Keratinocyte (primary cell): ENCODE results near the gene D2HGDH. TPM values are rescaled to one million over a fixed set of nuclear protein-coding genes. Genes with fewer than 3 reads are reported as not detected.

Experiments used
- DNase-seq: peaks from one replicate; pipeline ENCODE4 v3.0.0-alpha.2; 2011; ENCODE audit warnings: low read depth, missing footprints, low spot score
- FAIRE-seq: peaks from 2 replicates; lab custom pipeline; 2011; peaks lifted over from hg19 to GRCh38; lab: Jason Lieb, UNC
- H2AFZ ChIP-seq: 2 replicates; pipeline ENCODE4 v1.6.0; 2012; ENCODE audit warnings: low read length, control low read depth, inconsistent platforms; ENCODE audit not compliant: control insufficient read depth
- H3K27ac ChIP-seq: 2 replicates; pipeline ENCODE4 v1.5.1; 2011; ENCODE audit warnings: low read length; ENCODE audit not compliant: control insufficient read depth, insufficient read depth
- H3K27me3 ChIP-seq: 3 replicates; pipeline ENCODE4 v1.6.0; 2011; ENCODE audit warnings: low read length; ENCODE audit not compliant: control insufficient read depth, insufficient read depth; ENCODE audit errors: extremely low read depth
- H3K36me3 ChIP-seq, 2 experiments: 2 replicates in 1 of 2; 3 replicates in 1 of 2; pipeline ENCODE4 v1.5.1; 2011; ENCODE audit warnings: low read length in 2 of 2, mild to moderate bottlenecking in 1 of 2; ENCODE audit not compliant: control insufficient read depth in 2 of 2, insufficient read depth in 2 of 2; ENCODE audit errors: extremely low read depth in 1 of 2
- H3K4me1 ChIP-seq: 3 replicates; pipeline ENCODE4 v1.5.1; 2011; ENCODE audit warnings: low read length; ENCODE audit not compliant: control insufficient read depth, insufficient read depth; ENCODE audit errors: extremely low read depth
- H3K4me2 ChIP-seq: 3 replicates; pipeline ENCODE4 v1.6.0; 2011; ENCODE audit warnings: low read depth, low read length; ENCODE audit not compliant: control insufficient read depth, insufficient read depth; ENCODE audit errors: extremely low read depth
- H3K4me3 ChIP-seq, 3 experiments: fragments of 200-600 bp in 1 of 3; sonication (generic) in 1 of 3; 2 replicates in 2 of 3; 3 replicates in 1 of 3; pipeline ENCODE4 v1.5.1; 2011 to 2016; ENCODE audit warnings: low read length in 3 of 3, mild to moderate bottlenecking in 3 of 3, control low read depth in 2 of 3, inconsistent platforms in 1 of 3, low read depth in 1 of 3, mixed read lengths in 1 of 3, mixed run types in 1 of 3, moderate library complexity in 1 of 3; ENCODE audit not compliant: control insufficient read depth in 2 of 3, insufficient read depth in 2 of 3; ENCODE audit errors: extremely low read depth in 1 of 3
- H3K79me2 ChIP-seq: 2 replicates; pipeline ENCODE4 v1.6.0; 2012; ENCODE audit warnings: low read length; ENCODE audit not compliant: control insufficient read depth, insufficient read depth
- H3K9ac ChIP-seq: 3 replicates; pipeline ENCODE4 v1.6.0; 2011; ENCODE audit warnings: low read length; ENCODE audit not compliant: control insufficient read depth, insufficient read depth; ENCODE audit errors: extremely low read depth
- H3K9me1 ChIP-seq: 3 replicates; pipeline ENCODE4 v1.6.0; 2011; ENCODE audit warnings: low read length; ENCODE audit not compliant: control insufficient read depth, insufficient read depth; ENCODE audit errors: extremely low read depth
- H3K9me3 ChIP-seq: 2 replicates; pipeline ENCODE4 v1.5.1; 2012; ENCODE audit warnings: low read depth, low read length; ENCODE audit not compliant: control insufficient read depth
- H4K20me1 ChIP-seq: 3 replicates; pipeline ENCODE4 v1.6.0; 2011; ENCODE audit warnings: low read length; ENCODE audit not compliant: control insufficient read depth, insufficient read depth; ENCODE audit errors: extremely low read depth
- CTCF ChIP-seq, 3 experiments: IDR thresholded peaks in 1 of 3; conservative IDR thresholded peaks in 1 of 3; optimal IDR thresholded peaks in 1 of 3; 2 replicates in 2 of 3; 3 replicates in 1 of 3; pipeline versions ENCODE3 to v1.5.1; 2011; ENCODE audit warnings: low read length in 3 of 3, mild to moderate bottlenecking in 3 of 3, moderate library complexity in 2 of 3, control low read depth in 1 of 3, inconsistent platforms in 1 of 3; ENCODE audit not compliant: insufficient read depth in 2 of 3; ENCODE audit errors: extremely low read depth in 1 of 3
- EZH2 ChIP-seq: IDR thresholded peaks from one replicate; pipeline ENCODE4 v1.6.1; 2012; ENCODE audit warnings: inconsistent platforms, mild to moderate bottlenecking, low read length, moderate library complexity
- dilution Hi-C: fragments of 300-500 bp; cut with MboI; formaldehyde crosslinking; loops from one replicate; pipeline ENCODE4 v1.7.0; 2020; ENCODE audit warnings: low sequenced_read_pairs; ENCODE audit not compliant: extremely low pct_ligation_motif_present
- polyA plus RNA-seq, 5 experiments: library from polyadenylated mRNA; depleted of rRNA in 3 of 5; stranded (reverse) in 3 of 5; stranded (forward) in 1 of 5; unstranded in 1 of 5; fragments of >200 nt; gene quantifications; 1 replicate in 1 of 5; 2 replicates in 3 of 5; 3 replicates in 1 of 5; pipeline versions ENCODE4 v1.2.1 to v1.2.3, GENCODE V29; 2011 to 2012; ENCODE audit warnings: missing spikeins in 2 of 5, low read depth in 1 of 5, low replicate concordance in 1 of 5

D2HGDH gene
- polyA plus RNA-seq, 1 donor (not counting 4 experiments of a cell fraction or from before 2014, with no cell fraction given): 5.4 TPM

GRCh38 chr2:241743620-241744019 is 9.2 kb downstream of the D2HGDH start:
- H3K4me2 ChIP-seq: no peak overlapping the region
- H3K9me1 ChIP-seq: no peaks in the 10 kb centered on the region
- no peak for TF ChIP-seq EZH2
- no peak for TF ChIP-seq CTCF (optimal IDR thresholded peaks at IDR 0.05 in 1 of 3, IDR thresholded peaks at IDR 0.05 in 1 of 3, conservative IDR thresholded peaks at IDR 0.05 in 1 of 3; ENCODE audit: extremely low read depth in 1 of 3, insufficient read depth in 2 of 3, low read length in 3 of 3)
- no peaks in the 10 kb centered on the region for H3K27me3 ChIP-seq
- no peaks in the 10 kb centered on the region for H3K4me1 ChIP-seq
- H3K27ac ChIP-seq: no peak overlapping the region
- H3K9ac ChIP-seq: no peak overlapping the region
- DNase-seq (no peak), FAIRE-seq (no peak)
- dilution Hi-C loops: no loop called here
- H2AFZ ChIP-seq: no peak overlapping the region
- no peaks in the 10 kb centered on the region for H3K9me3 ChIP-seq
- H4K20me1 ChIP-seq: peaks cover 4% of the 10 kb centered on the region
- H3K79me2 ChIP-seq: no peaks in the 10 kb centered on the region
- H3K4me3 ChIP-seq: no peak overlapping the region
- H3K36me3 ChIP-seq: peaks cover 0 to 12% of the 10 kb centered on the region in 2 experiments

GRCh38 chr2:241744028-241744754 is 9.8 kb downstream of the D2HGDH start:
- H3K4me2 ChIP-seq: no peak overlapping the region
- H2AFZ ChIP-seq: no peak overlapping the region
- dilution Hi-C loops: no loop called here
- FAIRE-seq (no peak), DNase-seq (no peak)
- peaks cover 0 to 16% of the 10 kb centered on the region in 2 experiments for H3K36me3 ChIP-seq
- no peaks in the 10 kb centered on the region for H3K27me3 ChIP-seq
- no peaks in the 10 kb centered on the region for H3K9me1 ChIP-seq
- H3K4me3 ChIP-seq: no peak overlapping the region
- no peaks in the 10 kb centered on the region for H3K9me3 ChIP-seq
- H3K9ac ChIP-seq: no peak overlapping the region
- no peaks in the 10 kb centered on the region for H3K4me1 ChIP-seq
- TF ChIP-seq CTCF (optimal IDR thresholded peaks at IDR 0.05 in 1 of 3, IDR thresholded peaks at IDR 0.05 in 1 of 3, conservative IDR thresholded peaks at IDR 0.05 in 1 of 3; ENCODE audit: extremely low read depth in 1 of 3, insufficient read depth in 2 of 3, low read length in 3 of 3): no peak
- TF ChIP-seq EZH2: no peak
- no peak overlapping the region for H3K27ac ChIP-seq
- no peaks in the 10 kb centered on the region for H3K79me2 ChIP-seq
- H4K20me1 ChIP-seq: peaks cover 4% of the 10 kb centered on the region
